Bronchial epithelial cell (primary cell): ENCODE results near the gene CRACR2A. TPM values are rescaled to one million over a fixed set of nuclear protein-coding genes. Genes with fewer than 3 reads are reported as not detected.
A peak's percentile ranks its signal among the peaks of the same experiment; 100 is the strongest.

ENCODE experiments used
- DNase-seq: peaks from one replicate; pipeline ENCODE4 v3.0.0-alpha.2; 2010; ENCODE audit warnings: low read depth
- FAIRE-seq: peaks from 2 replicates; lab custom pipeline; 2011; peaks lifted over from hg19 to GRCh38; lab: Jason Lieb, UNC
- H3K27me3 ChIP-seq: 2 replicates; pipeline ENCODE4 v1.5.1; 2011; ENCODE audit warnings: low read length; ENCODE audit not compliant: control insufficient read depth, insufficient read depth
- H3K36me3 ChIP-seq: 2 replicates; pipeline ENCODE4 v1.5.1; 2011; ENCODE audit warnings: low read length; ENCODE audit not compliant: control insufficient read depth, insufficient read depth
- H3K4me3 ChIP-seq: 2 replicates; pipeline ENCODE4 v1.5.1; 2011; ENCODE audit warnings: mild to moderate bottlenecking, low read depth, low read length, control low read depth
- CTCF ChIP-seq: IDR thresholded peaks from 2 replicates; pipeline ENCODE4 v1.5.1; 2011; ENCODE audit warnings: mild to moderate bottlenecking, moderate library complexity, low read length, control low read depth, inconsistent platforms; ENCODE audit not compliant: insufficient read depth, severe bottlenecking
- total RNA-seq: library from RNA; depleted of rRNA; stranded (reverse); fragments of >200 nt; gene quantifications from 2 replicates; pipeline ENCODE4 v1.2.1, GENCODE V29; 2014

The CRACR2A gene
- total RNA-seq, 1 donor from 2014 or later = 1.1 TPM

DNA sequence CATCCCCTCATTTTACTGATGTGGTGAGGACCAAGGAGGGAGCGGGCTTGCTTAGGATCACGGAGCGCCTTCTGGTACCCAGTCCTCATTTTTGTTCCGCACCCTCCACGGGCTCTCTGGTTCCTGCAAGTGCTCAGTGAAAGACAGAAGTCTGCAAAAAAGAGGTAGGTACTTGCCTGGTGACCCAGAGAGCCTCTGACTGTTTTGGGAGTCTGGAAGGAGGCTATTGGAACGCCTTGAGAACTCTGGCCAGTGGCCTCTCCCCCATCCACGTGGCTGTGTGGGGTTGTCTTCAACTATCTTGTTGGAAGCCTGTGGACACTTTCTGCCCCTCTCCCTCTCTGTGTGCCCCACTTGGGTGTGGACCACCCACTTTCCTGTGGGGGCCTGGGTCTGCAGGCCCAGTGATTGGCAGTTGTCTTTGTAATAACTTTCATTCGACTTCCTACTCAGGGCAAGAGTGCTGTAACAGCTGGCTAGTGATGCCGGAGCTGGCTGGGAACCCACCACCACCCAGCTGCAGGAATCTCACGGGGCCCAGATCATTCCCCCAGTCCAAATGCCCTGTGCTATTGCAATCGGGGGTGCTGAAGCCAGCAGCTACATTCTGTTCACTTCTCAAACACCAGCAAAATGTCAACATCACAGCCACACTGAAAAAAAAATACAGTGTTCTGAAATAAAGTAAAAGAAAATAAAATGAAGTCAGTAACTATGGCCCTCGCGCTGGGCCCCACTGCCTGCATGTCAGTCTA is 139.1 kb downstream of the CRACR2A start:
- H3K4me3 ChIP-seq = no peak overlapping the region
- no peak for DNase-seq
- TF ChIP-seq CTCF = no peak
- H3K27me3 ChIP-seq = no peaks in the 10 kb centered on the region
- FAIRE-seq = no peak
- no peaks in the 10 kb centered on the region for H3K36me3 ChIP-seq

- Histone ChIP-seq H3K27me3 (no peaks in the 10 kb centered on the region), H3K4me3 (no peak overlapping the region), H3K36me3 (no peaks in the 10 kb centered on the region)
- DNase-seq = no peak
- FAIRE-seq = peak; percentile 23
- TF ChIP-seq CTCF = no peak
These were observed 140.8 kb downstream of the CRACR2A start for GRCh38 chr12:3611860-3612703.

GRCh38 chr12:3607821-3608220 is 145.1 kb downstream of the CRACR2A start:
- TF ChIP-seq CTCF = no peak
- Histone ChIP-seq H3K4me3 (no peak overlapping the region), H3K36me3 (no peaks in the 10 kb centered on the region), H3K27me3 (peaks cover 5% of the 10 kb centered on the region)
- DNase-seq = no peak
- FAIRE-seq = no peak

GRCh38 chr12:3607039-3607720 is 145.7 kb downstream of the CRACR2A start:
- DNase-seq (no peak), FAIRE-seq (no peak)
- Histone ChIP-seq H3K36me3 (no peaks in the 10 kb centered on the region), H3K4me3 (no peak overlapping the region), H3K27me3 (peaks cover 5% of the 10 kb centered on the region)
- TF ChIP-seq CTCF = no peak

GRCh38 chr12:3606128-3606527 is 146.8 kb downstream of the CRACR2A start:
- peaks cover 5% of the 10 kb centered on the region for H3K27me3 ChIP-seq
- DNase-seq = no peak
- no peaks in the 10 kb centered on the region for H3K36me3 ChIP-seq
- TF ChIP-seq CTCF = no peak
- H3K4me3 ChIP-seq = no peak overlapping the region
- no peak for FAIRE-seq
